CD4-positive, CD25-positive, alpha-beta regulatory T cell (primary cell): ENCODE results near the gene CIB4. TPM values are rescaled to one million over a fixed set of nuclear protein-coding genes. Genes with fewer than 3 reads are reported as not detected.

Experiments
- ATAC-seq, 2 donors: fragments of 150-1000 bp; cut with Tn5 transposase; one replicate each; pipeline ENCODE4 v1.10.0; 2021; ENCODE audit warnings: low read depth in 2 of 2, moderate number of reproducible peaks in 2 of 2, moderate library complexity in 1 of 2
- DNase-seq, 3 donors: peaks; one replicate each; pipeline versions ENCODE4 v3.0.0 to v3.0.0-alpha.2; 2012 to 2022; ENCODE audit warnings: mixed read lengths in 1 of 3
- H3K27ac ChIP-seq: one replicate; pipeline ENCODE4 v1.7.0; 2013; ENCODE audit warnings: mild to moderate bottlenecking, low read length; ENCODE audit not compliant: insufficient read depth, poor library complexity, severe bottlenecking
- H3K27me3 ChIP-seq: one replicate; pipeline ENCODE4 v1.7.0; 2013; ENCODE audit warnings: low read length; ENCODE audit not compliant: control insufficient read depth, insufficient read depth
- H3K36me3 ChIP-seq: one replicate; pipeline ENCODE4 v1.7.0; 2013; ENCODE audit warnings: mild to moderate bottlenecking, low read length, moderate library complexity; ENCODE audit not compliant: control insufficient read depth, insufficient read depth
- H3K4me1 ChIP-seq: 2 replicates; pipeline ENCODE4 v1.7.0; 2013; ENCODE audit warnings: mild to moderate bottlenecking, low read length; ENCODE audit not compliant: insufficient read depth, control insufficient read depth, poor library complexity, severe bottlenecking
- H3K4me3 ChIP-seq: one replicate; pipeline ENCODE4 v1.7.0; 2013; ENCODE audit warnings: low read depth, mild to moderate bottlenecking, low read length, moderate library complexity
- H3K9me3 ChIP-seq, 2 experiments: 1 replicate in 1 of 2; 2 replicates in 1 of 2; pipeline ENCODE4 v1.7.0; 2013; ENCODE audit warnings: low read length in 2 of 2, mild to moderate bottlenecking in 1 of 2, moderate library complexity in 1 of 2; ENCODE audit not compliant: control insufficient read depth in 2 of 2
- H3K27ac Mint-ChIP-seq, 3 donors: one replicate each; pipeline ENCODE4 v1.8.0; 2020 to 2022; ENCODE audit warnings: mild to moderate bottlenecking in 3 of 3, mixed read lengths in 3 of 3, moderate library complexity in 2 of 3
- H3K27me3 Mint-ChIP-seq: one replicate; pipeline ENCODE4 v1.8.0; 2022; ENCODE audit warnings: mild to moderate bottlenecking, mixed read lengths
- H3K36me3 Mint-ChIP-seq: one replicate; pipeline ENCODE4 v1.8.0; 2020; ENCODE audit warnings: mixed read lengths
- H3K4me1 Mint-ChIP-seq, 4 donors: one replicate each; pipeline ENCODE4 v1.8.0; 2020 to 2022; ENCODE audit warnings: mixed read lengths in 4 of 4, mild to moderate bottlenecking in 1 of 4
- H3K4me3 Mint-ChIP-seq, 4 donors: one replicate each; pipeline ENCODE4 v1.8.0; 2020 to 2022; ENCODE audit warnings: mild to moderate bottlenecking in 4 of 4, mixed read lengths in 4 of 4, moderate library complexity in 3 of 4
- H3K9me3 Mint-ChIP-seq, 7 donors: one replicate each; pipeline ENCODE4 v1.8.0; 2020 to 2022; ENCODE audit warnings: mixed read lengths in 7 of 7, mild to moderate bottlenecking in 3 of 7, moderate library complexity in 2 of 7
- polyA plus RNA-seq, 4 donors: library from polyadenylated mRNA; unstranded; fragments of 300-500 nt; fragmentation: Illumina TruSeq; gene quantifications; one replicate each; pipeline ENCODE4 v1.2.3, GENCODE V29; 2021
- total RNA-seq: library from RNA; stranded (reverse); gene quantifications from one replicate; pipeline ENCODE4 v1.2.3, GENCODE V29; 2022

The CIB4 gene
- total and polyA plus RNA-seq, 5 donors from 2014 or later = not detected

GRCh38 chr2:26617588-26618083, 23.5 kb downstream of the CIB4 start:
- Histone ChIP-seq H3K4me1 (no peaks in the 10 kb centered on the region), H3K27me3 (no peaks in the 10 kb centered on the region), H3K9me3 (peaks cover 0 to 3% of the 10 kb centered on the region in 2 experiments), H3K4me3 (no peak overlapping the region), H3K36me3 (no peaks in the 10 kb centered on the region), H3K27ac (no peak overlapping the region)
- ATAC-seq (no peak), DNase-seq (no peak)
- Mint-ChIP-seq H3K27ac (no peak overlapping the region), H3K9me3 (peaks cover 0 to 2% (median 0%) of the 10 kb centered on the region in 7 donors), H3K4me1 (peaks cover 0 to 3% (median 0%) of the 10 kb centered on the region in 4 donors), H3K4me3 (no peak overlapping the region), H3K27me3 (peaks cover 9% of the 10 kb centered on the region), H3K36me3 (no peaks in the 10 kb centered on the region)

GRCh38 chr2:26616706-26617587, 24.2 kb downstream of the CIB4 start:
- H3K9me3 ChIP-seq = peaks cover 0 to 3% of the 10 kb centered on the region in 2 experiments
- Mint-ChIP-seq H3K4me1 (peaks cover 0 to 3% (median 0%) of the 10 kb centered on the region in 4 donors), H3K36me3 (no peaks in the 10 kb centered on the region), H3K4me3 (no peak overlapping the region), H3K9me3 (peaks cover 0 to 2% (median 0%) of the 10 kb centered on the region in 7 donors), H3K27ac (peak overlapping the region in 1 of 3 donors; percentile 14), H3K27me3 (peaks cover 9% of the 10 kb centered on the region)
- no peak for ATAC-seq
- H3K27ac ChIP-seq = no peak overlapping the region
- H3K36me3 ChIP-seq = no peaks in the 10 kb centered on the region
- no peak for DNase-seq
- no peak overlapping the region for H3K4me3 ChIP-seq
- no peaks in the 10 kb centered on the region for H3K27me3 ChIP-seq
- H3K4me1 ChIP-seq = no peaks in the 10 kb centered on the region

- no peaks in the 10 kb centered on the region for H3K27me3 ChIP-seq
- DNase-seq (no peak), ATAC-seq (no peak)
- no peaks in the 10 kb centered on the region for H3K36me3 Mint-ChIP-seq
- peaks cover 0 to 3% (median 0%) of the 10 kb centered on the region in 4 donors for H3K4me1 Mint-ChIP-seq
- no peak overlapping the region for H3K4me3 ChIP-seq
- H3K4me3 Mint-ChIP-seq = no peak overlapping the region
- no peaks in the 10 kb centered on the region for H3K36me3 ChIP-seq
- no peak overlapping the region for H3K27ac Mint-ChIP-seq
- no peaks in the 10 kb centered on the region for H3K4me1 ChIP-seq
- H3K9me3 Mint-ChIP-seq = peaks cover 0 to 2% (median 0%) of the 10 kb centered on the region in 7 donors
- H3K9me3 ChIP-seq = no peaks in the 10 kb centered on the region
- H3K27me3 Mint-ChIP-seq = peaks cover 9% of the 10 kb centered on the region
- no peak overlapping the region for H3K27ac ChIP-seq
Measured at GRCh38 chr2:26615860-26616705, 25.1 kb downstream of the CIB4 start.

- no peaks in the 10 kb centered on the region for H3K36me3 Mint-ChIP-seq
- peaks cover 16% of the 10 kb centered on the region for H3K27me3 Mint-ChIP-seq
- H3K27me3 ChIP-seq = no peaks in the 10 kb centered on the region
Measured at GRCh38 chr2:26615336-26615859, 25.8 kb downstream of the CIB4 start.

GRCh38 chr2:26614216-26615138, 26.7 kb downstream of the CIB4 start:
- H3K36me3 ChIP-seq = no peaks in the 10 kb centered on the region
- no peaks in the 10 kb centered on the region for H3K4me1 ChIP-seq
- no peak for ATAC-seq
- peaks cover 17% of the 10 kb centered on the region for H3K27me3 Mint-ChIP-seq
- H3K27me3 ChIP-seq = no peaks in the 10 kb centered on the region
- no peak overlapping the region for H3K4me3 ChIP-seq
- no peaks in the 10 kb centered on the region for H3K36me3 Mint-ChIP-seq
- peaks cover 0 to 2% (median 0%) of the 10 kb centered on the region in 7 donors for H3K9me3 Mint-ChIP-seq
- H3K27ac Mint-ChIP-seq = no peak overlapping the region
- H3K9me3 ChIP-seq = no peaks in the 10 kb centered on the region
- no peak for DNase-seq
- H3K4me3 Mint-ChIP-seq = no peak overlapping the region
- H3K27ac ChIP-seq = no peak overlapping the region
- peaks cover 0 to 9% (median 1%) of the 10 kb centered on the region in 4 donors for H3K4me1 Mint-ChIP-seq

More at GRCh38 chr2:26615336-26615859, 25.8 kb downstream of the CIB4 start:
- no peak overlapping the region for H3K27ac ChIP-seq
- Mint-ChIP-seq H3K27ac (no peak overlapping the region), H3K9me3 (peaks cover 0 to 2% (median 0%) of the 10 kb centered on the region in 7 donors), H3K4me1 (peaks cover 0 to 3% (median under 1%) of the 10 kb centered on the region in 4 donors), H3K4me3 (no peak overlapping the region)
- no peak for DNase-seq
- no peaks in the 10 kb centered on the region for H3K4me1 ChIP-seq
- no peaks in the 10 kb centered on the region for H3K9me3 ChIP-seq
- no peak for ATAC-seq
- H3K36me3 ChIP-seq = no peaks in the 10 kb centered on the region
- H3K4me3 ChIP-seq = no peak overlapping the region

GRCh38 chr2:26613241-26614215, 27.6 kb downstream of the CIB4 start:
- no peak overlapping the region for H3K4me3 ChIP-seq
- no peaks in the 10 kb centered on the region for H3K9me3 ChIP-seq
- Mint-ChIP-seq H3K27me3 (peaks cover 17% of the 10 kb centered on the region), H3K9me3 (peaks cover 0 to 2% (median 0%) of the 10 kb centered on the region in 7 donors), H3K4me3 (no peak overlapping the region), H3K27ac (no peak overlapping the region), H3K4me1 (peaks cover 0 to 15% (median under 1%) of the 10 kb centered on the region in 4 donors), H3K36me3 (no peaks in the 10 kb centered on the region)
- no peaks in the 10 kb centered on the region for H3K4me1 ChIP-seq
- H3K36me3 ChIP-seq = no peaks in the 10 kb centered on the region
- ATAC-seq = no peak
- no peak for DNase-seq
- no peak overlapping the region for H3K27ac ChIP-seq
- no peaks in the 10 kb centered on the region for H3K27me3 ChIP-seq
